BJ (cell line): ENCODE measurements around the gene CDC45. TPM values are rescaled to one million over a fixed set of nuclear protein-coding genes. Genes with fewer than 3 reads are reported as not detected.

Experiments
- CTCF ChIA-PET: fragments of 350-600 bp; formaldehyde crosslinking; extraction: SDS; loops from one replicate; lab custom pipeline; 2021; ENCODE audit warnings: antibody characterized with exemption, inconsistent platforms; lab: Yijun Ruan, JAX
- POLR2A ChIA-PET: fragments of 300-600 bp; sonication (Branson Sonifier 250); formaldehyde crosslinking; extraction: SDS; loops from one replicate; lab custom pipeline; 2021; ENCODE audit warnings: antibody characterized with exemption; lab: Charles Lee
- DNase-seq: peaks from one replicate; pipeline ENCODE4 v3.0.0-alpha.2; 2011; ENCODE audit warnings: low read depth
- H3K27me3 ChIP-seq: 2 replicates; pipeline ENCODE4 v1.6.0; 2011; ENCODE audit warnings: low read length; ENCODE audit not compliant: control insufficient read depth, insufficient read depth
- H3K36me3 ChIP-seq: 2 replicates; pipeline ENCODE4 v1.5.1; 2011; ENCODE audit warnings: low read length; ENCODE audit not compliant: control insufficient read depth, insufficient read depth
- H3K4me3 ChIP-seq: 2 replicates; pipeline ENCODE4 v1.5.1; 2011; ENCODE audit warnings: low read depth, mild to moderate bottlenecking, control low read depth, low read length
- CTCF ChIP-seq: IDR thresholded peaks from 2 replicates; pipeline ENCODE4 v1.5.1; 2011; ENCODE audit warnings: low read depth, mild to moderate bottlenecking, control low read depth, inconsistent platforms, low read length, moderate library complexity; ENCODE audit not compliant: insufficient read depth
- polyA plus RNA-seq: library from polyadenylated mRNA; depleted of rRNA; stranded (reverse); fragments of >200 nt; gene quantifications from 2 replicates; pipeline ENCODE4 v1.2.3, GENCODE V29; 2011

CDC45 gene
- polyA plus RNA-seq, 1 experiment, result 13.8 TPM

GRCh38 chr22:19450363-19451175 is 29.2 kb upstream of the CDC45 start:
- ChIA-PET POLR2A (no interaction called here), CTCF (interaction anchor here (0.6 to 1.6 kb wide), 6 partner anchors 13 to 179 kb away, joined by 3 to 9 read pairs (median 4); no protein-coding TSS in a partner anchor)
- no peak for DNase-seq
- peaks cover 16% of the 10 kb centered on the region for H3K36me3 ChIP-seq
- H3K27me3 ChIP-seq, result no peaks in the 10 kb centered on the region
- H3K4me3 ChIP-seq, result no peak overlapping the region
- no peak for TF ChIP-seq CTCF

- ChIA-PET CTCF (interaction anchor here (1.3 to 1.6 kb wide), 4 partner anchors 12 to 178 kb away, joined by 3 to 9 read pairs (median 4); no protein-coding TSS in a partner anchor), POLR2A (no interaction called here)
- peaks cover 23% of the 10 kb centered on the region for H3K36me3 ChIP-seq
- no peak for DNase-seq
- no peak overlapping the region for H3K4me3 ChIP-seq
- H3K27me3 ChIP-seq, result no peaks in the 10 kb centered on the region
- no peak for TF ChIP-seq CTCF
These were observed 28.1 kb upstream of the CDC45 start for GRCh38 chr22:19451570-19451969.

- peaks cover 28% of the 10 kb centered on the region for H3K36me3 ChIP-seq
- no peak for DNase-seq
- ChIA-PET POLR2A (no interaction called here), CTCF (no interaction called here)
- no peak for TF ChIP-seq CTCF
- H3K27me3 ChIP-seq, result no peaks in the 10 kb centered on the region
- no peak overlapping the region for H3K4me3 ChIP-seq
These were observed 26.0 kb upstream of the CDC45 start for GRCh38 chr22:19453718-19454117.

- no peak for TF ChIP-seq CTCF
- CTCF ChIA-PET, result interaction anchor here (0.6 kb wide), 1 partner anchor 36 kb away, joined by 3 read pairs; no protein-coding TSS in a partner anchor
- Histone ChIP-seq H3K4me3 (no peak overlapping the region), H3K36me3 (peaks cover 26% of the 10 kb centered on the region), H3K27me3 (no peaks in the 10 kb centered on the region)
- DNase-seq, result no peak
- POLR2A ChIA-PET, result no interaction called here
These were observed 25.6 kb upstream of the CDC45 start for GRCh38 chr22:19454156-19454555.

- no peak for DNase-seq
- Histone ChIP-seq H3K4me3 (no peak overlapping the region), H3K36me3 (peaks cover 23% of the 10 kb centered on the region), H3K27me3 (no peaks in the 10 kb centered on the region)
- TF ChIP-seq CTCF, result no peak
- CTCF ChIA-PET, result interaction anchor here (0.6 kb wide), 1 partner anchor 37 kb away, joined by 3 read pairs; no protein-coding TSS in a partner anchor
- POLR2A ChIA-PET, result no interaction called here
These were observed 24.7 kb upstream of the CDC45 start for GRCh38 chr22:19455033-19455432.
